HG03097 (cell line): ENCODE measurements around the gene TPK1.
"Not testable (repeated sequence)": the region's sequence is repeated elsewhere in the genome, so short reads cannot be mapped to it uniquely, and the experiment has no call there.

ENCODE experiments used
- ATAC-seq: cut with Tn5 transposase; IDR thresholded peaks from one replicate; pipeline ENCODE4 v1.9.1; 2021; ENCODE audit not compliant: unreplicated experiment, low FRiP score

The TPK1 gene

DNA sequence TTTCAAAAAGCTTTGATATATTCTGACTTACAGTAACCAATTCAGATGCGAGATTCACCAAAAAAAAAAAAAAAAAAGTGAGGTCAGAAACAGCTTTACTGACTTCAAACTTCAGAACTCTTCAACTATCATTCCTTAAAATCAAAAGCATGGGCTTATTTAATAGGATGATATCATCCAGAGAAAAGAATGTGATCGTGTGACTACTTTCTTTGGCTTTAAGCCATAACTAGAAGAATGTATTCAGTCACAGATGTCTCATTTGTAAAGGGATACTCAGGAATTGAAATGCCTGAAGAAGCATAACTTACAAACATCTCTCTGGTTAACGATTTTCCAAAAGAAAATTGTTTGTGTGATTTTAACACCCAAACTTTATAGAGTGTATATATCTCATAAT lies 11.5 kb downstream of the TPK1 start:
- no peak for ATAC-seq

DNA sequence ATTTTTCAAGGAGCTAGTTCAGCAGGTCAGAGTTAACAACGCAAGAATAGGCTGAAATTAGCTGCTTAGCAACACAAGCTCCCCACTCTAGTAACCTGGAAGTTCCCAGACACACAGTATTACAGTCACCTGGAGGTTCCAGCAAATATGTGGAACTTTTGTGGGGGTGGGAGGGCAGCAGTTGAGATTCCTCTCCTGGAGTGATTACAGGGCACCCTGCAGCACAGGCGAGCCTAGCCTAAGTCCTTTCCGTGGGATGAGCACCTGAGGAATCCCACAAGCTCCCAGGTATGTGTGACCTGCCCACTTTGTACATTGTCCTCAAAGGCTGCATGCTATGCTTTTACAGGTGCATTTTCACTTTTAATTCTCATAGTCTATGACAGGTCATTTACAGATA lies 13.6 kb downstream of the TPK1 start:
- ATAC-seq, result no peak

DNA sequence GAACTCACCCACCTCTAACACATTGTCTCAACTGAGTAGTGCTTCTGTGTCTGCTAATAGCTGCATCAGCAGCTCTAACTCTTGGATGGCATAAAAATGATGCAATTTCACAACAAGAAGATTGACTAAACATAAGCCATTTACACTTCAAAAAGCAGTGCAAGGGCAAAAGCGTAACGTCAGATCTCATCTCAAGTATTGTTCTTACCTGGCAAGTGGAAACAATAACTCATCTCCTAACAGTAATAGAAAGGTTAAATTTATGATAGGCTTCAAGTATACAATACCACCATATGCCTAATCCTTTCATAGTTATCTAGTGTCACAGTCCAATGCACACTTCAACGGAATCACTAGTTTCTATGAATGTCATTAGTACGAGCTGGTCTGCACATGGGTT lies 14.8 kb downstream of the TPK1 start:
- peak; percentile 54 for ATAC-seq

DNA sequence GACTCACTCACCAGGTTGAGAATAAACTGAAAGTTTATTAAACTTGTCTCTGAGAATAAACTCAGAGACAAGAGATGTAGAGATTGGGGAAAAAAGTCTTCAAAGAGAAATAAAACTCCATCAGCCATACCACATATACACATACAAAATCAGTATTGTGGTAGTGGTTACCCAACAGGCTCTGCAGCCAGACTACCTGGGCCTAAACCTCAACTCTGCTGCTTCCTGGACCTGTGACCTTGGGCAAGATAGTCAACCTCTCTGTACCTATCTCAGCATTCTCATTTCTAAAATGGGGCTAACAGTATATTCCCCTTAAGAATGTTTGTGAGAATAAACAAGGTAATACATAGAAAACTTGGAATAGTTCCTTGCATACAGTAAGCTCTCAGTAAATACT lies 15.3 kb downstream of the TPK1 start:
- no peak for ATAC-seq

DNA sequence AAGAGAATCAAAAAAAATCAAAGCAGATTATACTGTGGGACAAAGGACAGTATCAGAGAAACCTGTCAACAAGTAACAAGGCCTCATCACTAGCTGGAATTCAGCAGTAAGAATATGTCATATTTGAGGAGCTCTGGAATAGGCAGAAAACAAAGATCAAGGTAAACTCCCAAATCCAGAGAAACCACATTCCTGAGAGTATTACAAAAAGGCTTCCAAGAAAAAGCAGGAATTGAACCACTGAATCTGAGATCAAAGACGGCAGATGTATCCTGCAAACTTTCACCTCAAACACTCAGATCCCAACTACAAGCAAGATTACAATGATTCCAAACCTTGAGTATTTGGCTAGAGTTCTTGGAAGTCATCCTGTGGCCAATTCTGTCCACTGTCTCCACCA lies 16.3 kb downstream of the TPK1 start:
- ATAC-seq, result no peak

DNA sequence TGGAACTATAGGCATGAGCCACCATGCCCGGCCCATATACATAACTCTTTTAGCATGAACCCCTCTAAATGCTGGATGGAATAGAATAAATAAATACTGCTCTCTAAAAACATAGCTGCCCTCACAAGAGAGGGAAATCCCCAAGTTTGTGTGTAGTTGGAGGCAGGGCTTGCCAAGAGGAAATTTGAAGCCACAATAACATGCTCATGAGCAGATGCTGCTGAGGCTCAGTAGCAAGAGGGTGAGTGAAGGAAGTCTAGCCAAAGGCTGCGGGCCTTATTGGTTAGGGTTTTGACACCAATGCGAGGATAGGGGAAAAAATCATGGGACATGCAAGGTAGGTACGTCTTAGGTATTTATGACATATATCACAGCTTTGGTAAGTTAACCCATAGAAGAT lies 17.3 kb downstream of the TPK1 start:
- peak; percentile 82 for ATAC-seq

DNA sequence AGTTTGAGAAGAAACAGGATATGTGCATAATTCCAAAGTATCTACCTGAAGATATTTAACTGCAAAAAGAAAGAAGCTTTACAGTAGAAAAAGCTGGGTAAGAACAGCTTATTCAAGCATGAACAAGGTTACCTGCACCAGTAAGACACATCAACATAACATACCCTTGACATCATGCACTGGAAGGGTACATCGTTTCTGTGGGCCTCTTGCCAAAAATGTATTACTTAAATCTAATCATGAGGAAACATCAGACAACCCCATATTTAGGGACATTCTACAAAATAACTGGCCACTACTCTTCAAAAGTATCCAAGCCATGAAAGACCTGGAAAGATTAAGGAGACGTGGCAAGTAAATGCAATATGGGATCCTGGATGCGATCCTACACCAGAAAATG lies 18.9 kb downstream of the TPK1 start:
- ATAC-seq, result no peak

DNA sequence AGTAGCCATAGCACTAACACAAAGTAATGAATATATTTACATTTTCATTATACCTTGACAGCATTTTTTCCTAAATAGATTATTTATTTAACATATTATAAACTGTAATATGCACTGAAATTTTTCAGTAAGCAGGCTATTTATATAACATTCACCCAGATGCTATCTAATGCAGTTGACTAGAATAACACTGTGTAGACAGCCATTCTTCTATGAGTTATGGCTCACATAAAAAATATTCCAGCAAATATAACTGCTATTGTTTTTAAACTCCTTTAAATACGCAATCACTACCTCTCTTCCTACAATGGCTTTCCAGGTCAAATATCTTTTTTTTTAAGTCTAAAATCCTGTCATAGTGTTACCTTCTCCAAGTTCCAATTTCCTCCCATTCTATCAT lies 21.6 kb downstream of the TPK1 start:
- no peak for ATAC-seq

DNA sequence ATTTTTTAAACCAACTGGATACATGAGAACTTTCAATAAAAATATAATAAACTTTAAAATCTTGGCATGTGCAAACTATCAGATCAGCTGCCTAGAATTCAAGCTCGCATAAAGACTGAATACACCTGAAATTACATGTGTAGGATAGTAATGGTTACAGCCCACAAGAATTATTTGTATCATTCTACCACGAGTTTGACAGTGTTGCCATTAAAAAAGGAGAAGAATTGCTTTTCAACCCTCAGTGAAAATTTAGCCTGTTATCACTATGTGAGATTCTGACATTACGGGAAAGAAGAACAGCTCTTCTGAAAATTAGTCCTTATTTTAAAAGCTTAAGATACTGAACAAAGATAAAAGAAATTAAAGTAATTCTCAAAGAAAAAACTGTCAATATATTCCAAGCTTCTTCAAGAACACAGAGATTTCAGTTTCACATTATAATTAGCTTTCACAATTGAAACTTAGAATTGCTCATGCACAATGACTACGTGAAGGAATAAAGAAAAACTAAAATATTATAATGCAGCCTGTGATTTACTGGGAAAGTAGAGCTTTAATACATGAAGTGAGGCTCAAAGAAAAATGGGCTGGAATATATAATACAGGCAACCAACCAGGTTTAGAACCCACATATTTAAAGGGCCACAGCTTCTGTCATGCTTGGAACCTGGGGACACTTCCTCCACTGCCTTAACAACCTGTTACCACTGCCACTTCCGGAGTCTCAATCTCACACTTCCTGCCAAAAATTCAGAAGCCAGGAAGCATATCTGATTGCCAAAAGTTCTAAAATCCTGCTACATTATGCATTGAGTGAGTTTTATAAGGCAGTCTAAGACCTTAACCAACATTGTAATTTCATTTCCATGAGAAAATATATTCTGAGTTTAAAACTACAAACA lies 23.2 kb downstream of the TPK1 start:
- ATAC-seq, result peak; percentile 94

DNA sequence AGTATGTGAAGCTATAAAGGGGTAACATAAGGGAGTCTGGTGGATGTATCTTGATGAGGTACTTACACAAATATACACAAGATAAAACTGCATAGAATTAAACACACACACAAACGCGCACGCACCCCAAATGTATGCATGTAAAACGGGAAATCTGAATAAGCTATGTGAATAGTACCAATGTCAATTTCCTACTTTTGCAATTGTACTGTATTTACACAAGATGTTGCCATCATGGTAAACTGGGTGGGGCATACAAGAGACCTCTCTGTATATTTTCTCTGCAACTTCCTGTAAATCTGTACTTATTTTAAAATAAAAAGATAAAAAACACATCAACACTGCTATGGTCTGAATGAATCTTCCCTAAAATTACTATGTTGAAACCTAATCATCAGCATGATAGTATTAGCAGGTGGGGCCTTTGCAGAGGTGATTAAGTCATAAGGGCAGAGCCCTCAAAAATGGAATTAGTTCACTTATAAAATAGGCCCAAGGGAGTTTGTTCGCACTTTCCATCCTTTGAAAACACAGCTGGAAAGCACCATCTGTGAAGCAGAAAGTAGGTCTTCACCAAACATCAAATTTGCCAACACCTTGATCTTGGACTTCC lies 30.1 kb downstream of the TPK1 start:
- no peak for ATAC-seq

DNA sequence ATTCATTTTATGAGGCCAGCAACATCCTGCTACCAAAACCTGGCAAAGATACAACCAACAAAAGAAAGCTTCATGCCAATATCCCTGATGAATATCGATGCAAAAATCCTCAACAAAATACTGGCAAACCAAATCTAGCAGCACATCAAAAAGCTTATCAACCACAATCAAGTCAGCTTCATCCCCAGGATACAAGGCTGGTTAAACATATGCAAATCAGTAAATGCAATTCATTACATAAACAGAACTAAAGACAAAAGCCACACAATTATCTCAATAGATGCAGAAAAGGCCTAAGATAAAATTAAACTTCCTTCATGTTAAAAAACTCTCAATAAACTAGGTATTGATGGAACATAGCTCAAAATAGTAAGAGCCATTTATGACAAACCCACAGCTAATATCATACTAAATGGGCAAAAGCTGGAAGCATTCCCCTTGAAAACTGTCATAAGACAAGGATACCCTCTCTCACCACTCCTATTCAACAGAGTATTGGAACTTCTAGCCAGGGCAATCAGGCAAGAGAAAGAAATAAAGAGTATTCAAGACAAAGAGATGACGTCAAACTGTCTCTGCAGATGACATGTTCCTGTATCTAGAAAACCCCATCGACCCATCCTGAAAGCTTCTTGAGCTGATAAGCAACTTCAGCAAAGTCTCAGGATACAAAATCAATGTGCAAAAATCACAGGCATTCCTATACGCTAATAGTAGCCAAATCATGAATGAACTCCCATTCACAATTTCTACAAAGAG lies 35.0 kb downstream of the TPK1 start:
- ATAC-seq, result not testable (repeated sequence)

DNA sequence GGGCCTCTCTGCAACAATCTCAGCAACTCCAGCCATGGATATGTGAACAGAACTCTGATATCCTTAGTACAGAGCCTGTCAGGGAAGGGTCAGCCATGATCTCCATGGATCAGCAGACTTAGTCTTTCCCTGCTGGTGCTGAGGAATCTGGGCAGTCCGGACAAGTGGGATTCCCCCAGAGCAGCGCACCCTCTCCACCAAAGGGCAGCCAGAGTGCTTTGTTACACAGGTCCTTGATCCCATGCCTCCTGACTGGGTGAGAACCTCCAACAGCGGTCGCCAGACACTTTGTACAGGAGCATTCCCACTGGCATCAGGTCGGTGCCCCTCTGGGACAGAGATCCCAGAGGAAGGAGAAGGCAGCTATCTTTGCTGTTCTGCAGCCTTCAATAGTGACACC lies 38.9 kb downstream of the TPK1 start:
- no peak for ATAC-seq

DNA sequence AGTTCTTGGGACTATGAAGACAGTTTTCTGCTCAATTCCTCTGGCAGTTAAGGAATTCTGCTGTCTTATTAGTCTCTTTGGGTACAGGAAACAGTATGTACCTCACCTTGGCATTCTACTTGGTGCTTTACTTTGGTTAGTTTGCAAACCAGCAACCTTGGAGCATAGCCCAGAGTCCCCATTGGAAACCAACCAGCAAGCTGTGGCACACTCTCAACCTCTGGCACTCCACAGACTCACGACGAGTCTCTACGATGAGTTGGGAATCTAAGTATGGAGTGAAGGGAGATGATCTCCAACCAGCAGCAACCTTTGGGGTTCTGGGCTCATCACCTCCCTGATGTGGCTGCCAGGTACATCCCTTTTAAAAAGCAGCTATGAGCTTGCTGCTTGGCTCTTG lies 43.8 kb downstream of the TPK1 start:
- no peak for ATAC-seq

DNA sequence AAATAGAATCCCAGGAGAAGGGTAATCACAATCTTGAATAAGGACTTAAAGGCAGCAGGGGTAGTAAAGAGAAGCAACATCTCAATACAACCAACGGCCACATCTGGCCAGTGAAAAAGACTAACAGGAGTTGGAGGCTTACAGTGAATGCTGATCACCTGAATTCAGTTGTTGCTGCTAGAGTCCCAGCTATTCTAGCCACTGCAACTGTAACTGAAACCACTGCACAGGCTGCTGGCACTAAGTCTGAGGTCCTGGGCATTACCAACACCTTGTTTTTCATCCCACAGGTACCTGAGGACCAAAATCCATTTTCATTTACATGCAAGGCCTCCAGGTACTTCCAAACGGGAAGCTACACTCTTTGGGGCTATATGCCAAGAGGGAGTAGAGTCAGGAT lies 44.4 kb downstream of the TPK1 start:
- ATAC-seq, result no peak

DNA sequence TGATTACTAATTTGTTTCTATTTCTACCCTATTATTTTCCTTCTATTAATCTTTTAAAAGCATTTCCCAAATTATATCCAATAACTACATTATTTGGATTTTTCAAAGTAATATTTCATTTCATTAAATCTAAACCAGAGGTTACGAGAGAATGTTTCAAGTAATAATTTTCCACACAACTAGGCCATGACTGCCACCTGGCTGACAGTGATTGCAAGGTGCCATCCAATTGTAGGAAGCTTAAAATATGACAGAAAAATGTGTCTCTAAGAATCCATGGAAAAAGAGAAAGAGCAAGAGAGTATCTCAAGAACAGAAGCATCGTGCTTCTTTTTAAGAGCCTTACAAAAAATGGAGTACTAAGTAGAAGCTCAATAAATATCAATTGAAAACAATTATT lies 48.7 kb downstream of the TPK1 start:
- no peak for ATAC-seq

DNA sequence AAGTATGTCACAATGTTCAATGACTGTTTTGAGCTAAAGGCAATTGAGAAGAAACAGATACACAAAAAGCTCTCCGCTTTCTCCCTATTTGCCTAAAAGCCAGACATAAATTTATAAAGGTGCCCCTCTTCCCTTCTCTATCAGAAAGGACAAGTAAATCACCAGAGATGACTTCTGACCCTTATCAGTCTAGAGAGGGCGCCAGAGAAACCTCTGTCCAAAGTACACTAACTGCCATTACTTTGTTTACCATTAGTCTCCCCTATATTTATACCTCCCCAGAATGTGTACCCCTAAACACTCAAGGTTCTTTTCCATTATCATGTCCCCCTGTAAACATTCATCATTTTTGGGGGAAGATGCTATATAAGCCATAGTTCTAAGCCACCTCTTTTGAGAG lies 49.3 kb downstream of the TPK1 start:
- no peak for ATAC-seq

DNA sequence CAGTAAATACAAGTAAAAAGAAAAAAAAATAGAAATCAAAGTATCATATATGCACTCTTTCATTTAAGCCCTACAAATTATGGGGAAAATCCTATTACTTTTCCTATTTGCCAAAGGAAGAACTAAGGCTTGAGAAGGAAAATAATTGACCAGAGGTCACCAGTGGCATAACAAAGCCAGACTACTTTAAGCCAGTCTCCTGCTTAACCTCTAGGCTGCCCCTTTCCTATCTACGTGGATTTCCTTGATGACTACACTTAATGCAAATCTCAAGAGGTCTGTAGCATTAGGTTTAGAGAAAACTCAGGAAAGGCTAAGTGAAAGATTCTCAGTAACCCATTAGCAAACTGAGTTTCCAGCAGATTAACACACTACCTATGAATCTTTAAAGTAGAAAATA lies 49.8 kb downstream of the TPK1 start:
- ATAC-seq, result no peak

DNA sequence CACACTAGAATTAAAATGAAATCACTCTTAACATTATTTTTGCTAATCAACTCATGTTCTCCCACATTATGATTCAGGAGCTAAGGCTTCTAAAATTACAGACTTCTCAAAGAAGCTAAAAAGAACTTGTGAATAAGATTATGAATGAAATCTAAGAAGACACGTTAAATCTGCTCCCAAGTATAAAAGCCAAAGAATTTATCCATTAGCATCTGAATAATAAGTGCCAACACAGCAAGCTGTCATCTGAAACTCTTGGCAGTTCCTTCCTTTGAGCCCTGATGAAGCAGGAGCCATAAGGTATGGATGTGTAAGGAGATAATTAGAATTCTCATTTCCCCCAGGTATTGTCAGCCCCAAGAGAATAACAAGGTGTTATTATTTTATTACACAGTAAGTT lies 50.3 kb downstream of the TPK1 start:
- ATAC-seq, result no peak

DNA sequence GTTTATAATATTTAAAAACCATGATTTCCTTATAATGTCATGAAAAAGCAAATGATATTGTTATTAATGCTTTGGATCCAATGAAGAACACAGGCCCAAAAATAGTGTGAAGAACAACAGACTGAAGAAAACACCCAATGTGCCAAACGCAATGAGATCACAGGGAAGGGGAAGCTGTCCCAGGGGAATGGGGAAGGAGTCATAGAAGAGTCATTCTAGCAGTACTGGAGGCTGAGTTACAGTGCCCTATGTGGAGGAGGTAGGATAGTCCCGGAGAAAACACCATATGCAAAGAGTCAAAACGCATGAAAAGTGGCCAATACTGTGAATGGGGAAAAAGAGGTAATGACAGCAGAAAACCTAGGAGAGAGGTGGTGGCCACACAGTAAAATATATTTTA lies 50.9 kb downstream of the TPK1 start:
- ATAC-seq, result no peak

DNA sequence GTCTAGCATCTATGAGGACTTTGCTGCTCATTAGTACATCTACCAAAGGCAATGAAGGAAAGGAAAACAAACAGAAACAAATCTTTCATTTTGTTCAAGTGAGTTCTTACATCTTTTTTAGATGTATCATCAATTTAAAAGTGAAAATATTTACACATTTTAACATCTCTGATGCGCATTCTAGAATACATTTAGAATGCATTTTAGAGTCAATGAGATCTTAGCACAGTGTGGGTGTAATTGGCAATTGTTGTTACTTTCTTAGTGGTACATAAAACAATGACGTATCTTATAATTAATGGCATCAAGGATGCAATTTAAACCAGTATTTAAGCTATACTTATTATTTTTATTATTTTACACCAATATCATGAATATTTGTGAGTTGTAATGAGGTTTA lies 51.4 kb downstream of the TPK1 start:
- no peak for ATAC-seq

DNA sequence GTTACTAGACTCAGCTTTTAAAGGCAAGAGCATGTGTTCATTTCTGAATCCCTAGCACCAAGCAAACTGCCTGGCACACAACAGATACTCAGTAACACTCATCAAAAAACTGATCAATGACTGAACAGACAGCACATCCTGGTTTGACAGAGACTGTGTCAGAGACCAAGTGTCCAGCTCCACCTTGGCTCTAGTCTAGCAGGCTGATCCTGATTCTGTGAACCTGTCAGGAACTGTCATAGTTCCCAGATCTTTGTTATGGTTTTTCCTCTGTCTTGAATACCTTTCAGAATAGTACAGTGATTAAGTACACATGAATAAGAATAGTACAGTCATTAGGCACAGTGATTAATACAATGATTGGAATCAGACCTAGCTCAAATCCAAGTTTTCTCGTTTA lies 53.0 kb downstream of the TPK1 start:
- no peak for ATAC-seq
